Prostate gland (tissue), 2 donors: ENCODE results near the gene NID2.

ENCODE experiments used
- CTCF ChIP-seq, 4 experiments: fragments of 200-600 bp in 2 of 4; fragments of 450-650 bp in 2 of 4; sonication (generic) in 2 of 4; IDR thresholded peaks; 1 replicate in 3 of 4; 2 replicates in 1 of 4; pipeline ENCODE4 v1.5.1; 2016 to 2019; ENCODE audit warnings: antibody characterized with exemption in 4 of 4, mild to moderate bottlenecking in 2 of 4, moderate library complexity in 2 of 4
- POLR2A ChIP-seq: fragments of 450-650 bp; IDR thresholded peaks from one replicate; pipeline ENCODE4 v1.6.1; 2016; ENCODE audit warnings: antibody characterized with exemption, mild to moderate bottlenecking

- no peak for TF ChIP-seq CTCF (IDR thresholded peaks at IDR 0.05)
- TF ChIP-seq POLR2A: no peak
Measured at GRCh38 chr14:52070051-52070431, 1.2 kb upstream of the NID2 start.
